IMR-90 (cell line): ENCODE results near the gene PSMB5. TPM values are rescaled to one million over a fixed set of nuclear protein-coding genes. Genes with fewer than 3 reads are reported as not detected.
A peak's percentile ranks its signal among the peaks of the same experiment; 100 is the strongest.

Experiments used
- ATAC-seq: fragments of 200-7000 bp; cut with Tn5 transposase; 2 replicates; pipeline ENCODE4 v1.9.1; 2020; ENCODE audit warnings: low read depth, mild to moderate bottlenecking, moderate library complexity
- BruUV-seq: library from RNA; stranded (reverse); fragments of 400-500 nt; replicated peaks from 2 replicates; lab custom pipeline; 2021; lab: Mats Ljungman, UMichigan
- CTCF ChIA-PET: fragments of 300-600 bp; formaldehyde crosslinking; extraction: SDS; loops from one replicate; lab custom pipeline; 2021; ENCODE audit warnings: antibody characterized with exemption; lab: Yijun Ruan, JAX
- POLR2A ChIA-PET: fragments of 300-600 bp; sonication (Branson Sonifier 250); formaldehyde crosslinking; loops from one replicate; lab custom pipeline; 2022; ENCODE audit warnings: antibody characterized with exemption; ENCODE audit not compliant: unreplicated experiment; lab: Charles Lee
- DNase-seq: peaks from one replicate; pipeline ENCODE4 v3.0.0; 2013
- H2AFZ ChIP-seq: replicated peaks from 2 replicates; pipeline ENCODE3; 2013; ENCODE audit warnings: low read length, mild to moderate bottlenecking; ENCODE audit not compliant: poor library complexity
- H2AK5ac ChIP-seq: 2 replicates; pipeline ENCODE4 v1.6.1; 2013; ENCODE audit warnings: low read depth, low read length, inconsistent platforms
- H2AK9ac ChIP-seq: replicated peaks from 2 replicates; pipeline ENCODE3; 2013; ENCODE audit warnings: mild to moderate bottlenecking, low read depth, low read length, moderate library complexity; ENCODE audit not compliant: poor library complexity
- H2BK120ac ChIP-seq: 2 replicates; pipeline ENCODE4 v1.6.1; 2013; ENCODE audit warnings: low read depth, low read length, inconsistent platforms
- H2BK15ac ChIP-seq: 3 replicates; pipeline ENCODE4 v1.6.1; 2013; ENCODE audit warnings: low read depth, low read length, inconsistent platforms
- H2BK20ac ChIP-seq: 2 replicates; pipeline ENCODE4 v1.6.1; 2013; ENCODE audit warnings: low read depth, mild to moderate bottlenecking, inconsistent platforms, low read length, moderate library complexity
- H2BK5ac ChIP-seq: 2 replicates; pipeline ENCODE4 v1.6.1; 2013; ENCODE audit warnings: mild to moderate bottlenecking, low read depth, low read length, inconsistent platforms; ENCODE audit not compliant: poor library complexity, severe bottlenecking
- H3K14ac ChIP-seq: replicated peaks from 2 replicates; pipeline ENCODE4 v1.6.1; 2013; ENCODE audit warnings: low read depth, low read length, inconsistent platforms
- H3K18ac ChIP-seq: 2 replicates; pipeline ENCODE4 v1.6.1; 2013; ENCODE audit warnings: low read depth, low read length, control low read depth
- H3K23ac ChIP-seq: 2 replicates; pipeline ENCODE4 v1.6.1; 2013; ENCODE audit warnings: low read depth, low read length, inconsistent platforms
- H3K27ac ChIP-seq: 2 replicates; pipeline ENCODE4 v1.5.1; 2013; ENCODE audit warnings: mild to moderate bottlenecking, control low read depth, low read length; ENCODE audit not compliant: insufficient read depth
- H3K27me3 ChIP-seq: 2 replicates; pipeline ENCODE4 v1.6.1; 2013; ENCODE audit warnings: low read length; ENCODE audit not compliant: control insufficient read depth, insufficient read depth
- H3K36me3 ChIP-seq: 2 replicates; pipeline ENCODE4 v1.6.1; 2013; ENCODE audit warnings: low read length, mixed read lengths; ENCODE audit not compliant: control insufficient read depth, insufficient read depth
- H3K4ac ChIP-seq: 2 replicates; pipeline ENCODE4 v1.6.1; 2013; ENCODE audit warnings: low read depth, low read length, inconsistent platforms
- H3K4me1 ChIP-seq: 2 replicates; pipeline ENCODE4 v1.6.1; 2013; ENCODE audit warnings: low read length, mixed read lengths; ENCODE audit not compliant: control insufficient read depth, insufficient read depth
- H3K4me2 ChIP-seq: 2 replicates; pipeline ENCODE4 v1.6.1; 2013; ENCODE audit warnings: low read depth, mild to moderate bottlenecking, control low read depth, low read length, moderate library complexity
- H3K4me3 ChIP-seq: 2 replicates; pipeline ENCODE4 v1.5.1; 2013; ENCODE audit warnings: low read depth, mild to moderate bottlenecking, control low read depth, low read length, moderate library complexity; ENCODE audit not compliant: insufficient read depth
- H3K56ac ChIP-seq: 2 replicates; pipeline ENCODE4 v1.6.1; 2013; ENCODE audit warnings: low read length, inconsistent platforms; ENCODE audit not compliant: insufficient read depth; ENCODE audit errors: extremely low read depth
- H3K79me1 ChIP-seq, 2 experiments: 2 replicates each; pipeline ENCODE4 v1.6.1; 2013; ENCODE audit warnings: low read length in 2 of 2, inconsistent platforms in 1 of 2, low read depth in 1 of 2
- H3K9ac ChIP-seq: 2 replicates; pipeline ENCODE4 v1.6.1; 2013; ENCODE audit warnings: low read depth, low read length, control low read depth
- H3K9me1 ChIP-seq: 2 replicates; pipeline ENCODE4 v1.6.1; 2013; ENCODE audit warnings: low read length, inconsistent platforms; ENCODE audit not compliant: insufficient read depth
- H3K9me3 ChIP-seq: 2 replicates; pipeline ENCODE4 v1.6.1; 2013; ENCODE audit warnings: low read length; ENCODE audit not compliant: control insufficient read depth, insufficient read depth
- H4K20me1 ChIP-seq: 2 replicates; pipeline ENCODE4 v1.6.1; 2013; ENCODE audit warnings: low read length, inconsistent platforms; ENCODE audit not compliant: insufficient read depth
- H4K5ac ChIP-seq: 2 replicates; pipeline ENCODE4 v1.6.1; 2013; ENCODE audit warnings: mild to moderate bottlenecking, low read depth, low read length, control low read depth
- H4K8ac ChIP-seq, 2 experiments: 2 replicates each; pipeline ENCODE4 v1.6.1; 2013; ENCODE audit warnings: low read depth in 2 of 2, low read length in 2 of 2, control low read depth in 1 of 2, inconsistent platforms in 1 of 2
- H4K91ac ChIP-seq: 2 replicates; pipeline ENCODE4 v1.6.1; 2013; ENCODE audit warnings: low read depth, low read length, inconsistent platforms; ENCODE audit not compliant: insufficient read depth
- BHLHE40 ChIP-seq: fragments of 150-350 bp; IDR thresholded peaks from 2 replicates; pipeline ENCODE4 v1.6.1; 2016; ENCODE audit warnings: mild to moderate bottlenecking, low read depth, low read length
- CEBPB ChIP-seq: IDR thresholded peaks from 2 replicates; pipeline ENCODE4 v1.6.1; 2012; ENCODE audit warnings: low read depth, low read length, improper control_type of control experiment
- FOS ChIP-seq: fragments of 150-350 bp; IDR thresholded peaks from 2 replicates; pipeline ENCODE4 v1.6.1; 2016; ENCODE audit warnings: low read depth, low read length
- MAFK ChIP-seq: IDR thresholded peaks from 2 replicates; pipeline ENCODE4 v1.6.1; 2012; ENCODE audit warnings: low read depth, low read length, improper control_type of control experiment
- MAZ ChIP-seq: IDR thresholded peaks from 2 replicates; pipeline ENCODE4 v1.6.1; 2012; ENCODE audit warnings: low read depth, mild to moderate bottlenecking, low read length, improper control_type of control experiment, moderate library complexity, borderline replicate concordance
- POLR2A ChIP-seq: IDR thresholded peaks from 2 replicates; pipeline ENCODE4 v1.6.1; 2012; ENCODE audit warnings: mild to moderate bottlenecking, low read depth, low read length
- RAD21 ChIP-seq: IDR thresholded peaks from 2 replicates; pipeline ENCODE4 v1.6.1; 2012; ENCODE audit warnings: low read length, improper control_type of control experiment
- SMC3 ChIP-seq: fragments of 150-350 bp; IDR thresholded peaks from 2 replicates; pipeline ENCODE4 v1.6.1; 2016; ENCODE audit warnings: low read depth, mild to moderate bottlenecking, antibody characterized with exemption, low read length, moderate library complexity
- WGBS, 2 experiments: methylation state at CpG; one replicate each; pipeline versions ENCODE4 v1.1.5 to v1.1.7; 2013; ENCODE audit warnings: missing lambda C conversion rate in 2 of 2; ENCODE audit not compliant: insufficient read length in 1 of 2; ENCODE audit errors: extremely low coverage in 2 of 2; 5-methylcytosine and 5-hydroxymethylcytosine counted together
- dilution Hi-C: fragments of 300-500 bp; cut with HindIII; formaldehyde crosslinking; loops from one replicate; pipeline ENCODE4 v1.14.3; 2018; ENCODE audit warnings: low sequenced_read_pairs; ENCODE audit not compliant: unreplicated experiment
- in situ Hi-C: fragments of 300-500 bp; cut with MboI; formaldehyde crosslinking; loops from 3 replicates; pipeline ENCODE4 v1.14.3; 2019; ENCODE audit warnings: low sequenced_read_pairs, inconsistent platforms, mixed read lengths
- intact Hi-C: fragments of 100-400 bp; cut with micrococcal nuclease; formaldehyde crosslinking; loops from 2 replicates; pipeline ENCODE4 v1.10.0; 2022
- polyA plus RNA-seq, 3 experiments: library from polyadenylated mRNA; depleted of rRNA; stranded (reverse); fragments of >200 nt; gene quantifications; 2 replicates each; pipeline ENCODE4 v1.2.3, GENCODE V29; 2012; ENCODE audit warnings: low replicate concordance in 1 of 3
- total RNA-seq: library from RNA; depleted of rRNA; stranded (reverse); fragments of >200 nt; gene quantifications from 2 replicates; pipeline ENCODE4 v1.2.3, GENCODE V29; 2012
- TF ChIP-seq, protein P1 (sequence below): fragments of 150-350 bp; IDR thresholded peaks from 2 replicates; pipeline ENCODE4 v1.6.1; 2017; ENCODE audit warnings: mild to moderate bottlenecking, antibody characterized with exemption, low read length, low read depth
- TF ChIP-seq, protein P2 (sequence below): conservative IDR thresholded peaks from 2 replicates; pipeline ENCODE4 v1.5.1; 2012; ENCODE audit warnings: mild to moderate bottlenecking, low read depth, low read length, improper control_type of control experiment

Gene PSMB5
- total and polyA plus RNA-seq, 2 of the 4 experiments (the other 2 are of a cell fraction): 310 to 321 TPM

DNA sequence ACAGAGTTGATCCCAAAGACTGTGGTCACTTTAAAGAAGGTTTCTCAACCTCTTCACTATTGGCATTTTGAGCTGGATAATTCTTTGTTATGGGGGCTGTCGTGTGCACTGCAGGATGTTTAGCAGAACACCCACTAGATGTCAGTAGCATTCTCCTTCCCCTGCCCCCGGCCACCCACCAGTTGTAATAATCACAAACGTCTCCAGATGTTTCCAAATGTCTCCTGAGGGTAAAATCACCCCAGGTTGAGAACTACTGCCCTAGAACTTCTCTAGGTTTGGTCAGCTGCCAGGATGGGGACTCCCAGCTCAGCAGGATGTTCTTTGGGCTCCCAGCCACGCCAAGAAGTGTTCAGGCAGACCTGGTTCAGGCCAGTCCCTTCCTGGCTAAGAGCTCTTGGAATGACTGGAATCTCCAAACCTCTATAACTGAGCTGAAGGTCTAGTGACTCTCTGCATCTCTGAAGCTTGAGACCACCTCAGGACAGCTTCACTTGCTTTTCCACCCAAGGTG, 39.9 kb downstream of the PSMB5 start:
- TF ChIP-seq, protein P1, sequence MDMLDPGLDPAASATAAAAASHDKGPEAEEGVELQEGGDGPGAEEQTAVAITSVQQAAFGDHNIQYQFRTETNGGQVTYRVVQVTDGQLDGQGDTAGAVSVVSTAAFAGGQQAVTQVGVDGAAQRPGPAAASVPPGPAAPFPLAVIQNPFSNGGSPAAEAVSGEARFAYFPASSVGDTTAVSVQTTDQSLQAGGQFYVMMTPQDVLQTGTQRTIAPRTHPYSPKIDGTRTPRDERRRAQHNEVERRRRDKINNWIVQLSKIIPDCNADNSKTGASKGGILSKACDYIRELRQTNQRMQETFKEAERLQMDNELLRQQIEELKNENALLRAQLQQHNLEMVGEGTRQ: no peak
- TF ChIP-seq SMC3 (peak; percentile 64), BHLHE40 (no peak), MAZ (no peak), FOS (no peak), RAD21 (peak; percentile 71), POLR2A (no peak), MAFK (no peak), CEBPB (no peak)
- TF ChIP-seq, protein P2, sequence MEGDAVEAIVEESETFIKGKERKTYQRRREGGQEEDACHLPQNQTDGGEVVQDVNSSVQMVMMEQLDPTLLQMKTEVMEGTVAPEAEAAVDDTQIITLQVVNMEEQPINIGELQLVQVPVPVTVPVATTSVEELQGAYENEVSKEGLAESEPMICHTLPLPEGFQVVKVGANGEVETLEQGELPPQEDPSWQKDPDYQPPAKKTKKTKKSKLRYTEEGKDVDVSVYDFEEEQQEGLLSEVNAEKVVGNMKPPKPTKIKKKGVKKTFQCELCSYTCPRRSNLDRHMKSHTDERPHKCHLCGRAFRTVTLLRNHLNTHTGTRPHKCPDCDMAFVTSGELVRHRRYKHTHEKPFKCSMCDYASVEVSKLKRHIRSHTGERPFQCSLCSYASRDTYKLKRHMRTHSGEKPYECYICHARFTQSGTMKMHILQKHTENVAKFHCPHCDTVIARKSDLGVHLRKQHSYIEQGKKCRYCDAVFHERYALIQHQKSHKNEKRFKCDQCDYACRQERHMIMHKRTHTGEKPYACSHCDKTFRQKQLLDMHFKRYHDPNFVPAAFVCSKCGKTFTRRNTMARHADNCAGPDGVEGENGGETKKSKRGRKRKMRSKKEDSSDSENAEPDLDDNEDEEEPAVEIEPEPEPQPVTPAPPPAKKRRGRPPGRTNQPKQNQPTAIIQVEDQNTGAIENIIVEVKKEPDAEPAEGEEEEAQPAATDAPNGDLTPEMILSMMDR: peak; percentile 71
- intact Hi-C loops (loop anchor here (1.0 kb wide), 1 partner anchor 63 kb away; no protein-coding TSS in a partner anchor), in situ Hi-C loops (loop anchor here (5.0 kb wide), 1 partner anchor 57 kb away; no protein-coding TSS in a partner anchor), dilution Hi-C loops (no loop called here)
- Histone ChIP-seq H3K9ac (no peak overlapping the region), H4K20me1 (no peaks in the 10 kb centered on the region), H3K9me3 (no peaks in the 10 kb centered on the region), H3K4me3 (no peak overlapping the region), H3K18ac (no peak overlapping the region), H3K27ac (no peak overlapping the region), H2AK5ac (peak overlapping the region; percentile 14; the same call in 1 of the 2 replicates), H3K23ac (no peak overlapping the region), H3K4ac (no peak overlapping the region), H2BK120ac (0 out of 2 replicates have a peak overlapping the region, but pooled peaks have one; percentile 37), H3K14ac (0 out of 2 replicates have a peak overlapping the region, but pooled peaks have one; percentile 58), H3K27me3 (no peaks in the 10 kb centered on the region; the same call in 1 of the 2 replicates), H3K56ac (no peak overlapping the region), H3K9me1 (no peaks in the 10 kb centered on the region; the same call in 1 of the 2 replicates), H4K5ac (no peak overlapping the region), H3K4me1 (peaks cover 4% of the 10 kb centered on the region), H3K36me3 (no peaks in the 10 kb centered on the region), H2AK9ac (no peak overlapping the region), H2BK20ac (0 out of 2 replicates have a peak overlapping the region, but pooled peaks have one; percentile 8), H2AFZ (peak overlapping the region; percentile 83), H2BK5ac (no peak overlapping the region), H2BK15ac (no peak overlapping the region), H3K79me1 (no peaks in the 10 kb centered on the region), H4K91ac (no peak overlapping the region), H3K4me2 (no peak overlapping the region), H4K8ac (peak overlapping the region in 1 of 2 experiments; percentile 63; a peak in 1 of 4 replicates)
- no TSS peak for BruUV-seq
- ChIA-PET CTCF (interaction anchor here (0.6 to 3.2 kb wide), 17 partner anchors 8 to 114 kb away, joined by 3 to 20 read pairs (median 5); partner anchors contain the start of gene CDH24), POLR2A (interaction anchor here (0.7 to 1.2 kb wide), 4 partner anchors 13 to 76 kb away, joined by 3 to 11 read pairs (median 6); no protein-coding TSS in a partner anchor)
- WGBS, 2 experiments: no CpG with 5 or more reads among the region's 4 CpGs
- ATAC-seq (peak; percentile 94), DNase-seq (peak; percentile 48)
